Left ventricle myocardium inferior (tissue), 1 donor: Measurements from ENCODE around the gene TMEM121B. TPM values are rescaled to one million over a fixed set of nuclear protein-coding genes. Genes with fewer than 3 reads are reported as not detected.

Experiments used
- DNase-seq: peaks from one replicate; pipeline ENCODE4 v3.0.0-alpha.2; 2020
- H3K27ac ChIP-seq: fragments of 200-600 bp; replicated peaks from 2 replicates; pipeline ENCODE4 v1.8.0; 2021
- H3K27me3 ChIP-seq: fragments of 200-600 bp; 2 replicates; pipeline ENCODE4 v1.8.0; 2021; ENCODE audit warnings: low read depth
- H3K36me3 ChIP-seq: fragments of 200-600 bp; 2 replicates; pipeline ENCODE4 v1.8.0; 2021
- H3K4me1 ChIP-seq: fragments of 200-600 bp; 2 replicates; pipeline ENCODE4 v1.8.0; 2021
- H3K4me3 ChIP-seq: fragments of 200-600 bp; 2 replicates; pipeline ENCODE4 v1.8.0; 2021; ENCODE audit warnings: mild to moderate bottlenecking, moderate library complexity
- H3K9me3 ChIP-seq: fragments of 200-600 bp; replicated peaks from 2 replicates; pipeline ENCODE4 v1.8.0; 2021
- CTCF ChIP-seq: fragments of 200-600 bp; IDR thresholded peaks from 2 replicates; pipeline ENCODE4 v1.8.0; 2021; ENCODE audit warnings: antibody characterized with exemption, mild to moderate bottlenecking, borderline replicate concordance
- intact Hi-C: fragments of 100-400 bp; cut with micrococcal nuclease; formaldehyde crosslinking; loops from one replicate; pipeline ENCODE4 v1.11.0; 2022
- total RNA-seq: library from RNA; stranded (reverse); fragmentation: NEBNext Ultra II Directional; extraction: Animal tissue kit (Norgen Biotek cat#: 25700); gene quantifications from one replicate; pipeline ENCODE4 v1.2.1, GENCODE V29; 2021
- donor health status: DM: no; HTN: yes; CAD: no; lungs with severe emphysema.

The TMEM121B gene
- total RNA-seq, 1 donor from 2014 or later, result 1.5 TPM

- H3K27ac ChIP-seq, result peak overlapping the region; percentile 97
- peak overlapping the region; percentile 89 for H3K4me3 ChIP-seq
- no peaks in the 10 kb centered on the region for H3K9me3 ChIP-seq
- H3K4me1 ChIP-seq, result peaks cover 48% of the 10 kb centered on the region
- no peak for TF ChIP-seq CTCF
- DNase-seq, result peak; percentile 43
- H3K36me3 ChIP-seq, result no peaks in the 10 kb centered on the region
- intact Hi-C loops, result no loop called here
- no peaks in the 10 kb centered on the region for H3K27me3 ChIP-seq
Measured at GRCh38 chr22:17159504-17159951, 38.4 kb upstream of the TMEM121B start.

GRCh38 chr22:17158568-17159503 lies 37.7 kb upstream of the TMEM121B start, which contains the start of gene HDHD5:
TSS of gene HDHD5 (minus strand) at chr22:17159277. CDS start at chr22:17159251, 26 bp downstream.
- Histone ChIP-seq H3K27me3 (no peaks in the 10 kb centered on the region), H3K27ac (peak within 1 kb of the TSS; percentile 97), H3K4me3 (peak within 1 kb of the TSS; percentile 89), H3K36me3 (no peaks in the 10 kb centered on the region), H3K9me3 (no peaks in the 10 kb centered on the region), H3K4me1 (peaks cover 48% of the 10 kb centered on the region)
- peak; percentile 94 for DNase-seq
- intact Hi-C loops, result no loop called here
- TF ChIP-seq CTCF, result no peak

GRCh38 chr22:17158176-17158567 lies 37.0 kb upstream of the TMEM121B start:
- no peak for DNase-seq
- intact Hi-C loops, result no loop called here

GRCh38 chr22:17157714-17158113 lies 36.6 kb upstream of the TMEM121B start:
- Histone ChIP-seq H3K4me3 (peak overlapping the region; percentile 89), H3K27ac (peak overlapping the region; percentile 97)
- no peak for DNase-seq

More at GRCh38 chr22:17158176-17158567, 37.0 kb upstream of the TMEM121B start:
- Histone ChIP-seq H3K27ac (peak overlapping the region; percentile 97), H3K27me3 (no peaks in the 10 kb centered on the region), H3K36me3 (no peaks in the 10 kb centered on the region), H3K4me1 (peaks cover 55% of the 10 kb centered on the region), H3K9me3 (no peaks in the 10 kb centered on the region), H3K4me3 (peak overlapping the region; percentile 89)
- TF ChIP-seq CTCF, result no peak

GRCh38 chr22:17155941-17156340 lies 34.8 kb upstream of the TMEM121B start:
- no peak for TF ChIP-seq CTCF
- no peak for DNase-seq
- H3K27me3 ChIP-seq, result no peaks in the 10 kb centered on the region
- no peaks in the 10 kb centered on the region for H3K36me3 ChIP-seq
- H3K9me3 ChIP-seq, result no peaks in the 10 kb centered on the region
- peaks cover 75% of the 10 kb centered on the region for H3K4me1 ChIP-seq
- no peak overlapping the region for H3K27ac ChIP-seq
- intact Hi-C loops, result no loop called here
- no peak overlapping the region for H3K4me3 ChIP-seq

More at GRCh38 chr22:17157714-17158113, 36.6 kb upstream of the TMEM121B start:
- TF ChIP-seq CTCF, result no peak
- Histone ChIP-seq H3K36me3 (no peaks in the 10 kb centered on the region), H3K27me3 (no peaks in the 10 kb centered on the region), H3K9me3 (no peaks in the 10 kb centered on the region), H3K4me1 (peaks cover 59% of the 10 kb centered on the region)
- intact Hi-C loops, result no loop called here
